GM23248 (cell line): ENCODE data around the gene C1D. TPM values are rescaled to one million over a fixed set of nuclear protein-coding genes. Genes with fewer than 3 reads are reported as not detected.
A peak's percentile ranks its signal among the peaks of the same experiment; 100 is the strongest.
"Not testable (repeated sequence)": the region's sequence is repeated elsewhere in the genome, so short reads cannot be mapped to it uniquely, and the experiment has no call there.

Experiments used
- DNase-seq: peaks from one replicate; pipeline ENCODE4 v3.0.0-alpha.2; 2015
- H2AFZ ChIP-seq: fragments of 200-600 bp; sonication (generic); 2 replicates; pipeline ENCODE4 v1.6.1; 2016; ENCODE audit warnings: antibody characterized with exemption
- H3F3A ChIP-seq: fragments of 200-600 bp; sonication (generic); 2 replicates; pipeline ENCODE4 v1.6.1; 2016; ENCODE audit warnings: mild to moderate bottlenecking, antibody characterized with exemption, mixed run types; ENCODE audit not compliant: insufficient read depth
- H3K27ac ChIP-seq: fragments of 200-600 bp; sonication (generic); 2 replicates; pipeline ENCODE4 v1.5.1; 2016; ENCODE audit warnings: mild to moderate bottlenecking
- H3K27me3 ChIP-seq: fragments of 200-600 bp; sonication (generic); replicated peaks from 2 replicates; pipeline ENCODE4 v1.6.1; 2016; ENCODE audit warnings: mild to moderate bottlenecking; ENCODE audit not compliant: insufficient read depth
- H3K36me3 ChIP-seq: fragments of 200-600 bp; sonication (generic); 2 replicates; pipeline ENCODE4 v1.6.1; 2016; ENCODE audit warnings: low read depth, mild to moderate bottlenecking
- H3K4me1 ChIP-seq: fragments of 200-600 bp; sonication (generic); 2 replicates; pipeline ENCODE4 v1.6.1; 2016; ENCODE audit warnings: mild to moderate bottlenecking; ENCODE audit not compliant: insufficient read depth
- H3K4me2 ChIP-seq: fragments of 200-600 bp; sonication (generic); one replicate; pipeline ENCODE4 v1.6.1; 2016; ENCODE audit warnings: mild to moderate bottlenecking; ENCODE audit not compliant: unreplicated experiment
- H3K4me3 ChIP-seq: fragments of 200-600 bp; sonication (generic); 2 replicates; pipeline ENCODE4 v1.5.1; 2016; ENCODE audit warnings: mild to moderate bottlenecking
- H3K79me2 ChIP-seq: fragments of 200-600 bp; sonication (generic); 2 replicates; pipeline ENCODE4 v1.6.1; 2016; ENCODE audit warnings: mild to moderate bottlenecking; ENCODE audit not compliant: insufficient read depth
- H3K9ac ChIP-seq: fragments of 200-600 bp; sonication (generic); 2 replicates; pipeline ENCODE4 v1.6.1; 2016; ENCODE audit warnings: mild to moderate bottlenecking
- H3K9me2 ChIP-seq: fragments of 200-600 bp; sonication (generic); 2 replicates; pipeline ENCODE4 v1.6.1; 2016; ENCODE audit warnings: mixed run types, mild to moderate bottlenecking, moderate library complexity; ENCODE audit not compliant: insufficient read depth
- H3K9me3 ChIP-seq: fragments of 200-600 bp; sonication (generic); one replicate; pipeline ENCODE4 v1.6.1; 2017; ENCODE audit warnings: low read depth
- H4K20me1 ChIP-seq: fragments of 200-600 bp; sonication (generic); 2 replicates; pipeline ENCODE4 v1.6.0; 2016; ENCODE audit not compliant: insufficient read depth
- EZH2 ChIP-seq: fragments of 200-600 bp; sonication (generic); IDR thresholded peaks from 2 replicates; pipeline ENCODE4 v1.6.1; 2018; ENCODE audit warnings: antibody characterized with exemption, mild to moderate bottlenecking; ENCODE audit not compliant: insufficient read depth, poor library complexity, severe bottlenecking
- EZH2phosphoT487 ChIP-seq: fragments of 200-600 bp; sonication (generic); IDR thresholded peaks from 2 replicates; pipeline ENCODE4 v1.6.1; 2018; ENCODE audit warnings: antibody characterized with exemption, moderate library complexity, mild to moderate bottlenecking, low read depth; ENCODE audit not compliant: insufficient read depth
- WGBS, 2 experiments: methylation state at CpG; one replicate each; pipeline ENCODE4 v1.1.6; 2015 to 2017; ENCODE audit warnings: low lambda C conversion rate in 2 of 2, low coverage in 1 of 2; ENCODE audit errors: missing lambda C conversion rate in 2 of 2; 5-methylcytosine and 5-hydroxymethylcytosine counted together
- in situ Hi-C: fragments of 300-500 bp; cut with MboI; formaldehyde crosslinking; loops from 2 replicates; pipeline ENCODE4 v1.15.0; 2020
- polyA plus RNA-seq: library from polyadenylated mRNA; unstranded; fragments of >200 nt; fragmentation: Nextera tagmentation; extraction: Ambion mirVana; gene quantifications from 2 replicates; pipeline ENCODE4 v1.2.1, GENCODE V29; 2016
- total RNA-seq: library from RNA; depleted of rRNA; stranded (reverse); fragments of >200 nt; shearing (Covaris generic); gene quantifications from 2 replicates; pipeline ENCODE4 v1.2.3, GENCODE V29; 2014

The C1D gene
- total and polyA plus RNA-seq, 2 experiments from 2014 or later, result 32.5 to 65.3 TPM

DNA sequence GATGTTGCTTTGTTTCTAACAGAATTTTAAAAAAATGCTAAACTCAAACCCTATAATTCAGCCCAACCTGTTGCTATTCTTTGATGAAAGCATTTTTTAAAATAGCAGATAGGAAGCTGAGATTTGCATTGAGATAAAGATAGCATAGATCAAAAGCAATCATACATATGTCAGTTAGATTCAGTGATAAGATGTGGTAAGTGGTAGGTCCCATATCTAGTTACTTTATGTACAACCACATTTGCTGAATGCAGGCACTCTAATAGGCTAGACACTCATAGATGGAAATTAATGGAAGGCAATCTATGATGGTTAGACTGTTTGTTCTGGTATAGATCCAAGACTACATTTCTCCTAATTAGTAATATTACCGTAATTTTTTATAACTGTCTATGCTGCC, 27.2 kb upstream of the C1D start:
- H3K27me3 ChIP-seq, result peaks cover 6% of the 10 kb centered on the region; the same call in 1 of the 2 replicates
- H3K9ac ChIP-seq, result no peak overlapping the region
- H3F3A ChIP-seq, result no peaks in the 10 kb centered on the region
- no peak overlapping the region for H3K4me2 ChIP-seq
- TF ChIP-seq EZH2phosphoT487, result no peak
- no peak for TF ChIP-seq EZH2
- no peak for DNase-seq
- H3K9me2 ChIP-seq, result no peaks in the 10 kb centered on the region
- no peaks in the 10 kb centered on the region for H3K36me3 ChIP-seq
- no peak overlapping the region for H3K4me3 ChIP-seq
- H2AFZ ChIP-seq, result no peak overlapping the region
- no peaks in the 10 kb centered on the region for H4K20me1 ChIP-seq
- H3K4me1 ChIP-seq, result no peaks in the 10 kb centered on the region
- in situ Hi-C loops, result no loop called here
- no peaks in the 10 kb centered on the region for H3K9me3 ChIP-seq
- WGBS, 2 experiments, result 95% methylated on average over 1 of the region's 1 CpG
- no peak overlapping the region for H3K27ac ChIP-seq
- no peaks in the 10 kb centered on the region for H3K79me2 ChIP-seq

DNA sequence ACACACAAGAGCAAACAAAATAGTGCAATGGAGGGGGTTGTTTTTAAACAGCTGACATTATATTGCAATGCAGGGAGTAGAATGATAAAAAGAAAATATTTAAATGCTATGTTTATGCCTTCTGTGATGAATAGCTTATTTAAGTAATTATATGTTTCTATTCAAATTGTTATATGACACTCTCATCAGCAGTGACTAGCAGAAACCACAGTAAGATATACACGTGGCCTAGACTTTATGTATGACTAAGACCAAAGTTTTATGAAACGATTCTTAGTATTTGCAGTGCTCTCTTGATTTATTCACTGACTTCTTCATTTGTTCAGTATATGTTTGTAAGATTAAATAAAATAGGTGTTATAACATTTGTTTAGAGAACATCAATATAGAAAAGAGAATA, 26.1 kb upstream of the C1D start:
- in situ Hi-C loops, result no loop called here
- Histone ChIP-seq H3K4me1 (no peaks in the 10 kb centered on the region), H3K27me3 (peaks cover 6% of the 10 kb centered on the region; the same call in 1 of the 2 replicates), H3K36me3 (no peaks in the 10 kb centered on the region), H3K9me3 (no peaks in the 10 kb centered on the region), H3K79me2 (no peaks in the 10 kb centered on the region), H3K27ac (no peak overlapping the region), H4K20me1 (no peaks in the 10 kb centered on the region), H3K4me2 (no peak overlapping the region), H3K9ac (no peak overlapping the region), H3K4me3 (no peak overlapping the region), H2AFZ (no peak overlapping the region), H3K9me2 (no peaks in the 10 kb centered on the region), H3F3A (no peaks in the 10 kb centered on the region)
- DNase-seq, result no peak
- WGBS, 2 experiments, result 60 to 74% methylated on average over 2 of the region's 2 CpGs
- TF ChIP-seq EZH2phosphoT487 (no peak), EZH2 (no peak)

DNA sequence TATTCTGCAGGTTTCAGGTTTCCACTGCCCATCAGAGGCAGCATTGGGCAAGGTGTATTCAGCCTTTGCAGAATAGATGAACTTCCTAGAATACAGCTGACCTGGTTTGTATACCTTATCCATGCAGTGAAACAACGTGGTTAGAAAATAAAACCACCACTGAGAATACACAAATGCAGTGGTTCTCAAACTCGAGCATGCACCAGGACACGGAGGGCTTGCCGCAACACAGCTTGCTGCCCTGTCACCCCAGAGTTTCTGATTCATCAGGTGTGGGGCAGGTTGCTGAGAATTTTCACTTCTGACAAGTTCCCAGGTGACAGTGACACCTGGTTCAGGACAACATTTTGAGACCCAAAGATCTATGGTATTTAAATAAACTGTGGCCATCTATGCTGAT, 23.4 kb upstream of the C1D start:
- 52 to 65% methylated on average over 4 of the region's 4 CpGs for WGBS, 2 experiments
- no peak for TF ChIP-seq EZH2phosphoT487
- TF ChIP-seq EZH2, result no peak
- in situ Hi-C loops, result no loop called here
- Histone ChIP-seq H3K9ac (no peak overlapping the region), H4K20me1 (no peaks in the 10 kb centered on the region), H3K36me3 (no peaks in the 10 kb centered on the region), H3K79me2 (no peaks in the 10 kb centered on the region), H3K4me1 (no peaks in the 10 kb centered on the region), H3K4me3 (no peak overlapping the region), H2AFZ (no peak overlapping the region), H3K4me2 (no peak overlapping the region), H3F3A (no peaks in the 10 kb centered on the region), H3K27ac (no peak overlapping the region), H3K9me3 (no peaks in the 10 kb centered on the region), H3K27me3 (0 out of 2 replicates have a peak, but pooled peaks cover 6% of the 10 kb centered on the region), H3K9me2 (no peaks in the 10 kb centered on the region)
- DNase-seq, result no peak

DNA sequence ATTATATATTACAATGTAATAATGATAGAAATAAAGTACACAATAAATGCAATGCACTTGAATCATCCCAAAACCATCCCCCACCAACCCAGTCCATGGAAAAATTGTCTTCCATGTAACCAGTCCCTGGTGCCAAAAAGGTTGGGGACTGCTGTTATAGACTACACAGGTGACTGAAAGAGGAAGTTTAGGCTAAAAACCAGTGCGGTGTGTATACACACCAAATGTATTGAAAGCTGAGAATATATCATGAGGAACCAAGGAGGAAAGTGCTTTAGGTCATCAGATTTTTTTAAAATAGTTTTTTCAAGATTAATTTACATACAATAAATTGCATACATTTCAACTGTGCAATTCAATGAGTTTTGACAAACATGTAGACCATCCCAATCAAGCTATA, 20.5 kb upstream of the C1D start:
- H3K9me3 ChIP-seq, result no peaks in the 10 kb centered on the region
- H3K36me3 ChIP-seq, result no peaks in the 10 kb centered on the region
- in situ Hi-C loops, result no loop called here
- DNase-seq, result no peak
- 87 to 92% methylated on average over 1 of the region's 1 CpG for WGBS, 2 experiments
- no peak overlapping the region for H3K27ac ChIP-seq
- no peaks in the 10 kb centered on the region for H3F3A ChIP-seq
- H3K4me2 ChIP-seq, result no peak overlapping the region
- H3K27me3 ChIP-seq, result 0 out of 2 replicates have a peak, but pooled peaks cover 6% of the 10 kb centered on the region
- H3K9ac ChIP-seq, result no peak overlapping the region
- H2AFZ ChIP-seq, result no peak overlapping the region
- no peaks in the 10 kb centered on the region for H3K4me1 ChIP-seq
- TF ChIP-seq EZH2phosphoT487 (no peak), EZH2 (no peak)
- H3K79me2 ChIP-seq, result no peaks in the 10 kb centered on the region
- no peaks in the 10 kb centered on the region for H3K9me2 ChIP-seq
- H4K20me1 ChIP-seq, result no peaks in the 10 kb centered on the region
- no peak overlapping the region for H3K4me3 ChIP-seq

DNA sequence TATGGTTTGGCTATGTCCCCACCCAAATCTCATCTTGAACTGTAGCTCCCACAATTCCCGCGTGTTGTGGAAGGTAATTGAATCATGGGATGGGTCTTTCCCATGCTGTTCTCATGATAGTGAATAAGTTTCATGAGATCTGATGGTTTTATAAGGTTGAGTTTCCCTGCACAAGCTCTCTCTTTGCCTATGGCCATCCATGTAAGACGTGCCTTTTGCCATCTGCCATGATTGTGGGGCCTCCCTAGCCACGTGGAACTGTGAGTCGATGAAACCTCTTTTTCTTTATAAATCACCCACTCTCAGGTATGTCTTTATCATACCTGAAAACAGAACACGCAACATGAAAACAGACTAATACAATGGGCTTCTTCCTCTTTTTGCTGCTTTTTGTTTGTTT, 11.2 kb upstream of the C1D start:
- Histone ChIP-seq H3K9me3 (no peaks in the 10 kb centered on the region), H3K36me3 (no peaks in the 10 kb centered on the region), H3K4me2 (no peak overlapping the region), H3K4me3 (no peak overlapping the region), H2AFZ (no peak overlapping the region), H3K4me1 (no peaks in the 10 kb centered on the region), H3K27me3 (0 out of 2 replicates have a peak, but pooled peaks cover 3% of the 10 kb centered on the region), H3K27ac (no peak overlapping the region), H3F3A (no peaks in the 10 kb centered on the region), H3K9ac (no peak overlapping the region), H3K79me2 (no peaks in the 10 kb centered on the region), H4K20me1 (no peaks in the 10 kb centered on the region), H3K9me2 (no peaks in the 10 kb centered on the region)
- in situ Hi-C loops, result no loop called here
- WGBS, 2 experiments, result 55 to 56% methylated on average over 6 of the region's 6 CpGs
- no peak for TF ChIP-seq EZH2phosphoT487
- no peak for DNase-seq

DNA sequence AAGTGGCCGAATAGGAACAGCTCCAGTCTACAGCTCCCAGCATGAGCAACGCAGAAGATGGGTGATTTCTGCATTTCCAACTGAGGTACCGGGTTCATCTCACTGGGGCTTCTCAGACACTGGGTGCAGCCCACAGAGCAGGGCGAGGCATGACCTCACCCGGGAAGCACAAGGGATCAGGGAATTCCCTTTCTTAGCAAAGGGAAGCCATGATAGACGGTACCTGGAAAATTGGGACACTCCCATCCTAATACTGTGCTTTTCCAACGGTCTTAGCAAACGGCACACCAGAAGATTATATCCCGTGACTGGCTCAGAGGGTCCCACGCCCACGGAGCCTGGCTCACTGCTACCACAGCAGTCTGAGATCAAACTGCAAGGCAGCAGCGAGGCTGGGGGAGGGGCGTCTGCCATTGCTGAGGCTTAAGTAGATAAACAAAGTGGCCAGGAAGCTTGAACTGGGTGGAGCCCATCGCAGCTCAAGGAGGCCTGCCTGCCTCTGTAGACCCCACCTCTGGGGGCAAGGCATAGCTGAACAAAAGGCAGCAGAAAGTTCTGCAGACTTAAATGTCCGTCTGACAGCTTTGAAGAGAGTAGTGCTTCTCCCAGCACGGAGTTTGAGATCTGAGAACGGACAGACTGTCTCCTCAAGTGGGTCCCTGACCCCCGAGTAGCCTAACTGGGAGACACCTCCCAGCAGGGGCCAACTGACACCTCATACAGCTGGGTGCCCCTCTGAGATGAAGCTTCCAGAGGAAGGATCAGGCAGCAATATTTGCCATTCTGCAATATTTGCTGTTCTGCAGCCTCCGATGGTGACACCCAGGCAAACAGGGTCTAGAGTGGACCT, 1.2 kb upstream of the C1D start:
- H3K4me2 ChIP-seq, result peak overlapping the region; percentile 94
- H3K9me2 ChIP-seq, H3K4me3 ChIP-seq, H3K9me3 ChIP-seq, H4K20me1 ChIP-seq, H3K27me3 ChIP-seq, in situ Hi-C loops, H3K27ac ChIP-seq, H3K36me3 ChIP-seq, DNase-seq, H3K9ac ChIP-seq: not testable (repeated sequence)
- peak overlapping the region; percentile 97 for H2AFZ ChIP-seq
- H3K79me2 ChIP-seq, result peaks cover 37% of the 10 kb centered on the region
- WGBS, 2 experiments, result 71 to 75% methylated on average over 19 of the region's 19 CpGs
- peaks cover 10% of the 10 kb centered on the region for H3F3A ChIP-seq
- H3K4me1 ChIP-seq, result peaks cover 36% of the 10 kb centered on the region
